ENCODE results near the gene ALG6. TPM values are rescaled to one million over a fixed set of nuclear protein-coding genes. Genes with fewer than 3 reads are reported as not detected.
"Not testable (repeated sequence)": the region's sequence is repeated elsewhere in the genome, so short reads cannot be mapped to it uniquely, and the experiment has no call there.

Gene ALG6
- total RNA-seq, 2 experiments from 2014 or later: 10.6 to 11.2 TPM

DNA sequence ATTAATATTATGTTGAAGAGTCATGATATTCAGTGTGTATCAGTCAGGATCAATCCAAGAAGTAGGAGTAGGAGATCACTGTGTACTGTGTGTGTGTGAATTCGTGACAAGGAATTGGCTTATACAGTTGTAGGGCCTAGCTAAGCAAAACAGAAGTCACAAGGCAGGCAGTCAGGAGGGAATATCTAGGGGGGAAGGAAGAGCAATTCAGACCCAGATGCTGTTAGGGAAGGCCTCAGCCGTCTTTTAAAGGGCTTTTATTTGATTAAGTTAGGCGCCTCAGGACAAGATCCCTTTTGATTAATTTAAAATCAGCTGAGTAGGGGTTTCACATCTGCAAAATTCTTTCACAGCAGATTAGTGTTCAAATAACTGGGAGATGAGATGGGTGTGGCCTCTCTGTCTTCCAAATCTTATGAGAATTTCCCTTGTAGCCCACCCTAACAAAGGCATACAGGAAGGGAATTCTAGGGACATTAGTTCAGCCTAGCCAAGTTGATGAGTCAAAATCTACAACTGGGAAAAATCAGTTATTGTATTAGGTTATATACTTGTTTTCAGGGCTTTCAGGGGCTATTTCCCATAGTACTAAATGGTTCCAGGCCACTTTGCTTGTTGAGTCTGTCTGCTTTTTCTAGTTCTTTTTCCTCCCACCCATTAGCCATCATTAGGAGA, 47.4 kb downstream of the ALG6 start:
- Mint-ChIP-seq H3K27ac (no peak overlapping the region), H3K4me3 (no peak overlapping the region), H3K27me3 (no peaks in the 10 kb centered on the region), H3K9me3 (no peaks in the 10 kb centered on the region), H3K36me3 (ENCODE audit: low read depth) (peaks cover 76% of the 10 kb centered on the region), H3K4me1 (ENCODE audit: low read depth) (no peaks in the 10 kb centered on the region)
- Histone ChIP-seq H3K36me3 (ENCODE audit: insufficient read depth, low read length) (peaks cover 20% of the 10 kb centered on the region), H3K4me3 (ENCODE audit: low read length) (no peak overlapping the region), H3K27me3 (ENCODE audit: control insufficient read depth in 1 of 2, insufficient read depth in 2 of 2, low read length in 2 of 2) (no peaks in the 10 kb centered on the region), H3K9me3 (ENCODE audit: control insufficient read depth in 1 of 2, insufficient read depth in 1 of 2, low read length in 2 of 2) (no peaks in the 10 kb centered on the region), H3K27ac (ENCODE audit: low read depth in 1 of 2, low read length in 2 of 2) (no peak overlapping the region), H3K4me1 (ENCODE audit: insufficient read depth, low read length) (no peaks in the 10 kb centered on the region)
- ChIA-PET CTCF (no interaction called here), POLR2A (no interaction called here)
- no peak for ATAC-seq (ENCODE audit: poor library complexity)
- intact Hi-C loops (cut with DNase I, micrococcal nuclease): no loop called here
- TF ChIP-seq, protein P1, sequence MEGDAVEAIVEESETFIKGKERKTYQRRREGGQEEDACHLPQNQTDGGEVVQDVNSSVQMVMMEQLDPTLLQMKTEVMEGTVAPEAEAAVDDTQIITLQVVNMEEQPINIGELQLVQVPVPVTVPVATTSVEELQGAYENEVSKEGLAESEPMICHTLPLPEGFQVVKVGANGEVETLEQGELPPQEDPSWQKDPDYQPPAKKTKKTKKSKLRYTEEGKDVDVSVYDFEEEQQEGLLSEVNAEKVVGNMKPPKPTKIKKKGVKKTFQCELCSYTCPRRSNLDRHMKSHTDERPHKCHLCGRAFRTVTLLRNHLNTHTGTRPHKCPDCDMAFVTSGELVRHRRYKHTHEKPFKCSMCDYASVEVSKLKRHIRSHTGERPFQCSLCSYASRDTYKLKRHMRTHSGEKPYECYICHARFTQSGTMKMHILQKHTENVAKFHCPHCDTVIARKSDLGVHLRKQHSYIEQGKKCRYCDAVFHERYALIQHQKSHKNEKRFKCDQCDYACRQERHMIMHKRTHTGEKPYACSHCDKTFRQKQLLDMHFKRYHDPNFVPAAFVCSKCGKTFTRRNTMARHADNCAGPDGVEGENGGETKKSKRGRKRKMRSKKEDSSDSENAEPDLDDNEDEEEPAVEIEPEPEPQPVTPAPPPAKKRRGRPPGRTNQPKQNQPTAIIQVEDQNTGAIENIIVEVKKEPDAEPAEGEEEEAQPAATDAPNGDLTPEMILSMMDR (IDR thresholded peaks at IDR 0.05): no peak
- no peak for DNase-seq

DNA sequence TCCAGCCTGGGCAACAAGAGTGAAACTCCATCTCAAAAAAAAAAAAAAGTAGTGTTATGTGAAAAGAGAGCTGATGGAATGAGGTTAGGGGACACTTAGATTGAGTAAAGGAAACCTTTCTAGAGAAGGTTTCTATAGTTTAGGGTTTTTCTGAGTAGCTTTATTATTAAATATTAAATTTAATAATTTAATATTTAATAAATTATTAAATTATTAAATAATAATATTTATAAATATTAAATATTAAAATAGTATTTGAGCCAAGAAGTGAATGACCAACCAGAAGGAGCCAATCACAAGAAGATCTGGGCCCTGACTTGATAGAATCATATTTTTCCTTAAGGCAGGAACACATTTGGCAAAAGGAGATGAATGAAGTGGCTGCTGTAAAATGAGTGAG, 50.7 kb downstream of the ALG6 start:
- H3K4me1 Mint-ChIP-seq (ENCODE audit: low read depth): no peaks in the 10 kb centered on the region
- Histone ChIP-seq H3K4me3 (ENCODE audit: low read length) (no peak overlapping the region), H3K4me1 (ENCODE audit: insufficient read depth, low read length) (no peaks in the 10 kb centered on the region), H3K36me3 (ENCODE audit: insufficient read depth, low read length) (peaks cover 15% of the 10 kb centered on the region), H3K27me3 (ENCODE audit: control insufficient read depth in 1 of 2, insufficient read depth in 2 of 2, low read length in 2 of 2) (no peaks in the 10 kb centered on the region), H3K9me3 (ENCODE audit: control insufficient read depth in 1 of 2, insufficient read depth in 1 of 2, low read length in 2 of 2) (no peaks in the 10 kb centered on the region), H3K27ac (ENCODE audit: low read depth in 1 of 2, low read length in 2 of 2) (no peak overlapping the region)
- H3K27ac Mint-ChIP-seq: no peak overlapping the region
- H3K4me3 Mint-ChIP-seq: no peak overlapping the region
- H3K9me3 Mint-ChIP-seq: no peaks in the 10 kb centered on the region
- H3K36me3 Mint-ChIP-seq (ENCODE audit: low read depth): peaks cover 79% of the 10 kb centered on the region
- TF ChIP-seq, protein P1 (IDR thresholded peaks at IDR 0.05): no peak
- CTCF ChIA-PET: no interaction called here
- ATAC-seq (ENCODE audit: poor library complexity): no peak
- POLR2A ChIA-PET: no interaction called here
- DNase-seq: no peak
- H3K27me3 Mint-ChIP-seq: no peaks in the 10 kb centered on the region
- intact Hi-C loops (cut with DNase I, micrococcal nuclease): no loop called here

DNA sequence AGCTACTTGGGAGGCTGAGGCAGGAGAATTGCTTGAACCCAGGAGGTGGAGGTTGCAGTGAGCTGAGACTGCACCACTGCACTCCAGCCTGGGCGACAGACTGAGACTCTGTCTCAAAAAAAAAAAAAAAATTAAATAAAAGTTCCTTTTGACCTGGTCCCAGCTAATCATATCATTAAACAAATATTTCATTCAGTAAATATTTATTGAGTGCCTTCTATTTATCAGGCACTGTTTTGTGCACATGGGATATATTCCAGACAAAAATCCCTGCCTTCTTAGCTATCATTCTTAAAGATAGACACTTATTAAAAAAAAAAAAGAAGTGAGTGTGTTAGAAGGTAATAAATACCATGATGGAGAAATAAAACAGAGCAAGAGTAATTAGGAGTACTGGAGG, 53.3 kb downstream of the ALG6 start:
- H3K4me3 ChIP-seq (ENCODE audit: low read length); H3K9me3 Mint-ChIP-seq; H3K27ac Mint-ChIP-seq; ATAC-seq (ENCODE audit: poor library complexity); H3K27me3 Mint-ChIP-seq; H3K9me3 ChIP-seq (ENCODE audit: control insufficient read depth in 1 of 2, insufficient read depth in 1 of 2, low read length in 2 of 2); CTCF ChIA-PET; H3K27me3 ChIP-seq (ENCODE audit: control insufficient read depth in 1 of 2, insufficient read depth in 2 of 2, low read length in 2 of 2); H3K4me1 ChIP-seq (ENCODE audit: insufficient read depth, low read length); POLR2A ChIA-PET; DNase-seq; H3K4me1 Mint-ChIP-seq (ENCODE audit: low read depth); H3K4me3 Mint-ChIP-seq; intact Hi-C loops (cut with DNase I, micrococcal nuclease); H3K27ac ChIP-seq (ENCODE audit: low read depth in 1 of 2, low read length in 2 of 2): not testable (repeated sequence)
- H3K36me3 Mint-ChIP-seq (ENCODE audit: low read depth): peaks cover 66% of the 10 kb centered on the region
- H3K36me3 ChIP-seq (ENCODE audit: insufficient read depth, low read length): peaks cover 19% of the 10 kb centered on the region

DNA sequence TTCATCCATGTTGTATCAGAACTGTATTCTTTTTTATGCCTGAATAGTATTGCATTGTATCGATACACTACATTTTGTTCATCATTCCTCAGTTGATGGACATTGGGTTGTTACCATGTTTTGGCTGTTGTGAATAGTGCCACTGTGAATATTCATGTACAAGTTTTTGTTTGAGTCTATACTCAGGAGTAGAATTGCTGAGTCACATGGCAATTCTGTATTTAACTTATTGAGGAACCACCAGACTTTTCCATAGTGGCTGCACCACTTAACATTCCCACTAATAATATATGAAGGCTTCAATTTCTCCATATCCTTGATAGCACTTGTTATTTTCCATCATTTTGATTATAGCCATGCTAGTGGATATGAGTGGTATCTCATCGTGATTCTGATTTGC, 56.2 kb downstream of the ALG6 start:
- Mint-ChIP-seq H3K9me3 (no peaks in the 10 kb centered on the region), H3K27me3 (no peaks in the 10 kb centered on the region), H3K4me1 (ENCODE audit: low read depth) (no peaks in the 10 kb centered on the region), H3K36me3 (ENCODE audit: low read depth) (peaks cover 58% of the 10 kb centered on the region), H3K27ac (no peak overlapping the region), H3K4me3 (no peak overlapping the region)
- intact Hi-C loops (cut with DNase I, micrococcal nuclease): no loop called here
- Histone ChIP-seq H3K4me1 (ENCODE audit: insufficient read depth, low read length) (no peaks in the 10 kb centered on the region), H3K36me3 (ENCODE audit: insufficient read depth, low read length) (peaks cover 18% of the 10 kb centered on the region), H3K4me3 (ENCODE audit: low read length) (no peak overlapping the region), H3K9me3 (ENCODE audit: control insufficient read depth in 1 of 2, insufficient read depth in 1 of 2, low read length in 2 of 2) (no peaks in the 10 kb centered on the region), H3K27ac (ENCODE audit: low read depth in 1 of 2, low read length in 2 of 2) (no peak overlapping the region), H3K27me3 (ENCODE audit: control insufficient read depth in 1 of 2, insufficient read depth in 2 of 2, low read length in 2 of 2) (no peaks in the 10 kb centered on the region)
- no peak for ATAC-seq (ENCODE audit: poor library complexity)
- TF ChIP-seq, protein P1 (IDR thresholded peaks at IDR 0.05): no peak
- no peak for DNase-seq
- ChIA-PET POLR2A (no interaction called here), CTCF (no interaction called here)

Measured in CD4-positive, alpha-beta T cell (primary cell).